HEK293 (cell line): ENCODE data around the gene COL5A3.

Experiments used
- BCL11B ChIP-seq: fragments of 450-650 bp; formaldehyde crosslinking; IDR thresholded peaks from 2 replicates; pipeline ENCODE4 v1.5.1; 2016; ENCODE audit warnings: low read depth, missing biosample characterization, missing genetic modification characterization
- HOXA7 ChIP-seq: sonication (generic); formaldehyde crosslinking; IDR thresholded peaks from 2 replicates; pipeline ENCODE4 v1.8.1; 2022; ENCODE audit warnings: missing genetic modification reagents, borderline replicate concordance
- IKZF3 ChIP-seq: fragments of 450-650 bp; IDR thresholded peaks from 2 replicates; pipeline ENCODE4 v1.5.0; 2018; ENCODE audit warnings: missing biosample characterization, mild to moderate bottlenecking, missing genetic modification characterization, moderate library complexity
- ZBTB7A ChIP-seq: fragments of 450-650 bp; formaldehyde crosslinking; IDR thresholded peaks from 2 replicates; pipeline ENCODE4 v1.5.1; 2016; ENCODE audit warnings: low read depth, missing biosample characterization, missing genetic modification characterization
- ZFHX2 ChIP-seq: fragments of 450-650 bp; formaldehyde crosslinking; conservative IDR thresholded peaks from 2 replicates; pipeline ENCODE4 v1.5.1; 2016; ENCODE audit warnings: missing biosample characterization, missing genetic modification characterization
- ZNF132 ChIP-seq: fragments of 450-650 bp; formaldehyde crosslinking; IDR thresholded peaks from 2 replicates; pipeline ENCODE4 v1.5.1; 2017; ENCODE audit warnings: missing biosample characterization, missing genetic modification characterization, borderline replicate concordance
- ZNF140 ChIP-seq: fragments of 450-650 bp; formaldehyde crosslinking; IDR thresholded peaks from 2 replicates; pipeline ENCODE4 v1.5.1; 2016; ENCODE audit warnings: missing biosample characterization, missing genetic modification characterization
- ZNF146 ChIP-seq: fragments of 450-650 bp; formaldehyde crosslinking; IDR thresholded peaks from 2 replicates; pipeline ENCODE4 v1.5.1; 2016; ENCODE audit warnings: missing biosample characterization, missing genetic modification characterization
- ZNF24 ChIP-seq: fragments of 450-650 bp; formaldehyde crosslinking; IDR thresholded peaks from 2 replicates; pipeline ENCODE4 v1.5.1; 2016; ENCODE audit warnings: missing biosample characterization, missing genetic modification characterization
- ZNF311 ChIP-seq: fragments of 450-650 bp; formaldehyde crosslinking; IDR thresholded peaks from 2 replicates; pipeline ENCODE4 v1.5.1; 2017; ENCODE audit warnings: missing biosample characterization, missing genetic modification characterization, borderline replicate concordance
- ZNF354C ChIP-seq: fragments of 450-650 bp; formaldehyde crosslinking; IDR thresholded peaks from 2 replicates; pipeline ENCODE4 v1.5.1; 2016; ENCODE audit warnings: missing biosample characterization, missing genetic modification characterization, low read depth, borderline replicate concordance
- ZNF394 ChIP-seq: fragments of 450-650 bp; formaldehyde crosslinking; IDR thresholded peaks from 2 replicates; pipeline ENCODE4 v1.5.1; 2016; ENCODE audit warnings: missing biosample characterization, missing genetic modification characterization, mild to moderate bottlenecking, moderate library complexity, borderline replicate concordance
- ZNF423 ChIP-seq: fragments of 450-650 bp; formaldehyde crosslinking; IDR thresholded peaks from 2 replicates; pipeline ENCODE4 v1.5.1; 2016; ENCODE audit warnings: missing biosample characterization, missing genetic modification characterization
- ZNF473 ChIP-seq: fragments of 450-650 bp; formaldehyde crosslinking; IDR thresholded peaks from 2 replicates; pipeline ENCODE4 v1.5.1; 2017; ENCODE audit warnings: missing biosample characterization, missing genetic modification characterization
- ZNF521 ChIP-seq: fragments of 450-650 bp; formaldehyde crosslinking; IDR thresholded peaks from 2 replicates; pipeline ENCODE4 v1.5.1; 2017; ENCODE audit warnings: missing biosample characterization, mild to moderate bottlenecking, missing genetic modification characterization
- ZNF560 ChIP-seq: fragments of 450-650 bp; formaldehyde crosslinking; IDR thresholded peaks from 2 replicates; pipeline ENCODE4 v1.5.1; 2017; ENCODE audit warnings: missing biosample characterization, missing genetic modification characterization, borderline replicate concordance
- ZNF629 ChIP-seq: fragments of 450-650 bp; formaldehyde crosslinking; IDR thresholded peaks from 2 replicates; pipeline ENCODE4 v1.5.1; 2017; ENCODE audit warnings: missing biosample characterization, missing genetic modification characterization
- ZNF707 ChIP-seq: fragments of 450-650 bp; formaldehyde crosslinking; IDR thresholded peaks from 2 replicates; pipeline ENCODE4 v1.5.1; 2016; ENCODE audit warnings: missing biosample characterization, missing genetic modification characterization
- ZNF837 ChIP-seq: fragments of 450-650 bp; formaldehyde crosslinking; IDR thresholded peaks from 2 replicates; pipeline ENCODE4 v1.5.1; 2016; ENCODE audit warnings: missing biosample characterization, missing genetic modification characterization
- ZNF843 ChIP-seq: fragments of 450-650 bp; formaldehyde crosslinking; IDR thresholded peaks from 2 replicates; pipeline ENCODE4 v1.5.1; 2016; ENCODE audit warnings: missing biosample characterization, missing genetic modification characterization
- ZXDB ChIP-seq: fragments of 450-650 bp; formaldehyde crosslinking; IDR thresholded peaks from 2 replicates; pipeline ENCODE4 v1.5.1; 2016; ENCODE audit warnings: missing biosample characterization, missing genetic modification characterization
- TF ChIP-seq, protein P1 (sequence below): fragments of 450-650 bp; formaldehyde crosslinking; IDR thresholded peaks from 2 replicates; pipeline ENCODE4; 2016; ENCODE audit warnings: missing biosample characterization, missing genetic modification characterization
- TF ChIP-seq, protein P2 (sequence below): IDR thresholded peaks from 2 replicates; pipeline ENCODE4 v1.6.1; 2011; ENCODE audit warnings: mild to moderate bottlenecking, low read depth, low read length, borderline replicate concordance
- TF ChIP-seq, protein P3 (sequence below): fragments of 450-650 bp; formaldehyde crosslinking; IDR thresholded peaks from 2 replicates; pipeline ENCODE4 v1.5.1; 2016; ENCODE audit warnings: missing biosample characterization, missing genetic modification characterization
- TF ChIP-seq, protein P4 (sequence below): fragments of 450-650 bp; formaldehyde crosslinking; IDR thresholded peaks from 2 replicates; pipeline ENCODE4 v1.5.1; 2016; ENCODE audit warnings: missing biosample characterization, missing genetic modification characterization
- TF ChIP-seq, protein P5 (sequence below): fragments of 450-650 bp; formaldehyde crosslinking; IDR thresholded peaks from 2 replicates; pipeline ENCODE4 v1.5.1; 2017; ENCODE audit warnings: missing biosample characterization, missing genetic modification characterization
- TF ChIP-seq, protein P6 (sequence below): fragments of 450-650 bp; formaldehyde crosslinking; IDR thresholded peaks from 2 replicates; pipeline ENCODE4 v1.5.1; 2016; ENCODE audit warnings: missing biosample characterization, missing genetic modification characterization, low read depth
- TF ChIP-seq, protein P7 (sequence below): fragments of 450-650 bp; formaldehyde crosslinking; IDR thresholded peaks from 2 replicates; pipeline ENCODE4 v1.5.1; 2016; ENCODE audit warnings: missing biosample characterization, missing genetic modification characterization

The COL5A3 gene

DNA sequence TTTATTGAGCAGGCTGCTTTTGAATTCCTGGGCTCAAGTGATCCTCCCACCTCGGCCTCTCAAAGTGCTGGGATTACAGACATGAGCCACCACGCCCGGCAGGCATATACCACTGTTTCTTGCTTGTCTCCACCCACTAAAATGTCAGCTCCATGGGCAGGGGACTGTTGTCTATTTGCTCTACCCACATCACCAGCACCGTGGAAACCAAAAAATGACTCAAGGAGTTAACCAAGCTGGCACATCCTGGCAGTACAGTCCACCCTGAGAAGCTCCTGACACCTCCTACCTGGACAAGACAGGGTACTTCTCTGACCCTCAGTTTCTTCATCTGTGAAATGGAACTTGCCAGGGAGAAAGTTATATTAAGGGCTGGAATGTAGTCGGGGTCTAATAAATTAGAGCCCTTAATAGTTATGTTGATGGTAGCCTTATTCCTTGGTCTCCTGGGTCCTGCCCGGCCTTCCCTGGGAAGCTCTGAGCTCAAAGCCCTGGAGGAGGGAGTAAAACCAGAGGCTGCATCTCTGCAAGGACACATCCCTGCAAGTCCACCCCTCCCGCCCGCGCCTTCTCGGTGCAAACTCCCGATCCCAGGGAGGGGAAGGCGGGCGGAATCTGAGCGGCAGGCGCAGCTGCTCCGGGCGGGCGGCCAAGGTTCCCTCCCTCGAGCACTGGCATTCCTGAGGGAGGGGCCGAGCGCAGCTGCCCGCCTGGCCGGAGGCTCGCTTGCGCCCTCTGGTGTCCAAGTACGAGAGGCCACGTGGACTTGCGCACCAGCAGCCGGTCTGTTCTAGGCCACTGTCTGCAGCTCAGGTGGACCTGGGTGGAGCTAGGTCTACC, 17.1 kb upstream of the COL5A3 start (continued):
- TF ChIP-seq ZNF629: peak; percentile 79
- TF ChIP-seq, protein P1, sequence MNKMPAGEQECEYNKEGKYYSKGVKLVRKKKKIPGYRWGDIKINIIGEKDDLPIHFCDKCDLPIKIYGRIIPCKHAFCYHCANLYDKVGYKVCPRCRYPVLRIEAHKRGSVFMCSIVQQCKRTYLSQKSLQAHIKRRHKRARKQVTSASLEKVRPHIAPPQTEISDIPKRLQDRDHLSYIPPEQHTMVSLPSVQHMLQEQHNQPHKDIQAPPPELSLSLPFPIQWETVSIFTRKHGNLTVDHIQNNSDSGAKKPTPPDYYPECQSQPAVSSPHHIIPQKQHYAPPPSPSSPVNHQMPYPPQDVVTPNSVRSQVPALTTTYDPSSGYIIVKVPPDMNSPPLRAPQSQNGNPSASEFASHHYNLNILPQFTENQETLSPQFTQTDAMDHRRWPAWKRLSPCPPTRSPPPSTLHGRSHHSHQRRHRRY (tag by site-specific recombination): no peak
- TF ChIP-seq ZNF311 (tag by site-specific recombination): no peak
- TF ChIP-seq, protein P2, sequence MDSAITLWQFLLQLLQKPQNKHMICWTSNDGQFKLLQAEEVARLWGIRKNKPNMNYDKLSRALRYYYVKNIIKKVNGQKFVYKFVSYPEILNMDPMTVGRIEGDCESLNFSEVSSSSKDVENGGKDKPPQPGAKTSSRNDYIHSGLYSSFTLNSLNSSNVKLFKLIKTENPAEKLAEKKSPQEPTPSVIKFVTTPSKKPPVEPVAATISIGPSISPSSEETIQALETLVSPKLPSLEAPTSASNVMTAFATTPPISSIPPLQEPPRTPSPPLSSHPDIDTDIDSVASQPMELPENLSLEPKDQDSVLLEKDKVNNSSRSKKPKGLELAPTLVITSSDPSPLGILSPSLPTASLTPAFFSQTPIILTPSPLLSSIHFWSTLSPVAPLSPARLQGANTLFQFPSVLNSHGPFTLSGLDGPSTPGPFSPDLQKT: no peak
- TF ChIP-seq, protein P3, sequence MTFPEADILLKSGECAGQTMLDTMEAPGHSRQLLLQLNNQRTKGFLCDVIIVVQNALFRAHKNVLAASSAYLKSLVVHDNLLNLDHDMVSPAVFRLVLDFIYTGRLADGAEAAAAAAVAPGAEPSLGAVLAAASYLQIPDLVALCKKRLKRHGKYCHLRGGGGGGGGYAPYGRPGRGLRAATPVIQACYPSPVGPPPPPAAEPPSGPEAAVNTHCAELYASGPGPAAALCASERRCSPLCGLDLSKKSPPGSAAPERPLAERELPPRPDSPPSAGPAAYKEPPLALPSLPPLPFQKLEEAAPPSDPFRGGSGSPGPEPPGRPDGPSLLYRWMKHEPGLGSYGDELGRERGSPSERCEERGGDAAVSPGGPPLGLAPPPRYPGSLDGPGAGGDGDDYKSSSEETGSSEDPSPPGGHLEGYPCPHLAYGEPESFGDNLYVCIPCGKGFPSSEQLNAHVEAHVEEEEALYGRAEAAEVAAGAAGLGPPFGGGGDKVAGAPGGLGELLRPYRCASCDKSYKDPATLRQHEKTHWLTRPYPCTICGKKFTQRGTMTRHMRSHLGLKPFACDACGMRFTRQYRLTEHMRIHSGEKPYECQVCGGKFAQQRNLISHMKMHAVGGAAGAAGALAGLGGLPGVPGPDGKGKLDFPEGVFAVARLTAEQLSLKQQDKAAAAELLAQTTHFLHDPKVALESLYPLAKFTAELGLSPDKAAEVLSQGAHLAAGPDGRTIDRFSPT: peak; percentile 89
- no peak for TF ChIP-seq ZNF146 (tag by site-specific recombination)
- TF ChIP-seq ZNF354C (tag by site-specific recombination): no peak
- TF ChIP-seq ZNF140 (tag by site-specific recombination): no peak
- TF ChIP-seq, protein P4, sequence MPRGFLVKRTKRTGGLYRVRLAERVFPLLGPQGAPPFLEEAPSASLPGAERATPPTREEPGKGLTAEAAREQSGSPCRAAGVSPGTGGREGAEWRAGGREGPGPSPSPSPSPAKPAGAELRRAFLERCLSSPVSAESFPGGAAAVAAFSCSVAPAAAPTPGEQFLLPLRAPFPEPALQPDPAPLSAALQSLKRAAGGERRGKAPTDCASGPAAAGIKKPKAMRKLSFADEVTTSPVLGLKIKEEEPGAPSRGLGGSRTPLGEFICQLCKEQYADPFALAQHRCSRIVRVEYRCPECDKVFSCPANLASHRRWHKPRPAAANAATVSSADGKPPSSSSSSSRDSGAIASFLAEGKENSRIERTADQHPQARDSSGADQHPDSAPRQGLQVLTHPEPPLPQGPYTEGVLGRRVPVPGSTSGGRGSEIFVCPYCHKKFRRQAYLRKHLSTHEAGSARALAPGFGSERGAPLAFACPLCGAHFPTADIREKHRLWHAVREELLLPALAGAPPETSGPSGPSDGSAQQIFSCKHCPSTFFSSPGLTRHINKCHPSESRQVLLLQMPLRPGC (tag by site-specific recombination): peak; percentile 97
- TF ChIP-seq, protein P5, sequence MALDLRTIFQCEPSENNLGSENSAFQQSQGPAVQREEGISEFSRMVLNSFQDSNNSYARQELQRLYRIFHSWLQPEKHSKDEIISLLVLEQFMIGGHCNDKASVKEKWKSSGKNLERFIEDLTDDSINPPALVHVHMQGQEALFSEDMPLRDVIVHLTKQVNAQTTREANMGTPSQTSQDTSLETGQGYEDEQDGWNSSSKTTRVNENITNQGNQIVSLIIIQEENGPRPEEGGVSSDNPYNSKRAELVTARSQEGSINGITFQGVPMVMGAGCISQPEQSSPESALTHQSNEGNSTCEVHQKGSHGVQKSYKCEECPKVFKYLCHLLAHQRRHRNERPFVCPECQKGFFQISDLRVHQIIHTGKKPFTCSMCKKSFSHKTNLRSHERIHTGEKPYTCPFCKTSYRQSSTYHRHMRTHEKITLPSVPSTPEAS (tag by site-specific recombination): peak; percentile 41
- 0 out of 2 replicates have a peak, but pooled peaks have one; percentile 61 for TF ChIP-seq ZNF24
- TF ChIP-seq HOXA7 (CRISPR knock-in tag): no peak
- no peak for TF ChIP-seq ZNF521 (tag by site-specific recombination)
- peak; percentile 97 for TF ChIP-seq IKZF3 (tag by site-specific recombination)
- TF ChIP-seq ZNF843: peak; percentile 35; the same call in 1 of the 2 replicates
- TF ChIP-seq ZNF423 (tag by site-specific recombination): no peak
- TF ChIP-seq ZXDB: peak; percentile 69
- no peak for TF ChIP-seq ZNF707 (tag by site-specific recombination)
- no peak for TF ChIP-seq ZBTB7A
- no peak for TF ChIP-seq ZNF132
- TF ChIP-seq ZNF394 (tag by site-specific recombination): peak; percentile 68; the same call in 1 of the 2 replicates
- peak; percentile 84 for TF ChIP-seq BCL11B (tag by site-specific recombination)
- TF ChIP-seq, protein P6, sequence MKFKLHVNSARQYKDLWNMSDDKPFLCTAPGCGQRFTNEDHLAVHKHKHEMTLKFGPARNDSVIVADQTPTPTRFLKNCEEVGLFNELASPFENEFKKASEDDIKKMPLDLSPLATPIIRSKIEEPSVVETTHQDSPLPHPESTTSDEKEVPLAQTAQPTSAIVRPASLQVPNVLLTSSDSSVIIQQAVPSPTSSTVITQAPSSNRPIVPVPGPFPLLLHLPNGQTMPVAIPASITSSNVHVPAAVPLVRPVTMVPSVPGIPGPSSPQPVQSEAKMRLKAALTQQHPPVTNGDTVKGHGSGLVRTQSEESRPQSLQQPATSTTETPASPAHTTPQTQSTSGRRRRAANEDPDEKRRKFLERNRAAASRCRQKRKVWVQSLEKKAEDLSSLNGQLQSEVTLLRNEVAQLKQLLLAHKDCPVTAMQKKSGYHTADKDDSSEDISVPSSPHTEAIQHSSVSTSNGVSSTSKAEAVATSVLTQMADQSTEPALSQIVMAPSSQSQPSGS (tag by site-specific recombination): no peak
- peak; percentile 73 for TF ChIP-seq ZFHX2
- TF ChIP-seq ZNF473: no peak
- TF ChIP-seq ZNF560: no peak
- no peak for TF ChIP-seq ZNF837 (tag by site-specific recombination)
- TF ChIP-seq, protein P7, sequence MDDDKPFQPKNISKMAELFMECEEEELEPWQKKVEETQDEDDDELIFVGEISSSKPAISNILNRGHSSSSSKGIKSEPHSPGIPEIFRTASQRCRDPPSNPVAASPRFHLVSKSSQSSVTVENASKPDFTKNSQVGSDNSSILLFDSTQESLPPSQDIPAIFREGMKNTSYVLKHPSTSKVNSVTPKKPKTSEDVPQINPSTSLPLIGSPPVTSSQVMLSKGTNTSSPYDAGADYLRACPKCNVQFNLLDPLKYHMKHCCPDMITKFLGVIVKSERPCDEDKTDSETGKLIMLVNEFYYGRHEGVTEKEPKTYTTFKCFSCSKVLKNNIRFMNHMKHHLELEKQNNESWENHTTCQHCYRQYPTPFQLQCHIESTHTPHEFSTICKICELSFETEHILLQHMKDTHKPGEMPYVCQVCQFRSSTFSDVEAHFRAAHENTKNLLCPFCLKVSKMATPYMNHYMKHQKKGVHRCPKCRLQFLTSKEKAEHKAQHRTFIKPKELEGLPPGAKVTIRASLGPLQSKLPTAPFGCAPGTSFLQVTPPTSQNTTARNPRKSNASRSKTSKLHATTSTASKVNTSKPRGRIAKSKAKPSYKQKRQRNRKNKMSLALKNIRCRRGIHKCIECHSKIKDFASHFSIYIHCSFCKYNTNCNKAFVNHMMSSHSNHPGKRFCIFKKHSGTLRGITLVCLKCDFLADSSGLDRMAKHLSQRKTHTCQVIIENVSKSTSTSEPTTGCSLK (tag by site-specific recombination): no peak
